Measurements from ENCODE around the gene ZNF516. TPM values are rescaled to one million over a fixed set of nuclear protein-coding genes. Genes with fewer than 3 reads are reported as not detected.
A peak's percentile ranks its signal among the peaks of the same experiment; 100 is the strongest.

The ZNF516 gene
- total and polyA plus RNA-seq, 7 donors, result 2.4 to 20.6 (median 9.6) TPM

DNA sequence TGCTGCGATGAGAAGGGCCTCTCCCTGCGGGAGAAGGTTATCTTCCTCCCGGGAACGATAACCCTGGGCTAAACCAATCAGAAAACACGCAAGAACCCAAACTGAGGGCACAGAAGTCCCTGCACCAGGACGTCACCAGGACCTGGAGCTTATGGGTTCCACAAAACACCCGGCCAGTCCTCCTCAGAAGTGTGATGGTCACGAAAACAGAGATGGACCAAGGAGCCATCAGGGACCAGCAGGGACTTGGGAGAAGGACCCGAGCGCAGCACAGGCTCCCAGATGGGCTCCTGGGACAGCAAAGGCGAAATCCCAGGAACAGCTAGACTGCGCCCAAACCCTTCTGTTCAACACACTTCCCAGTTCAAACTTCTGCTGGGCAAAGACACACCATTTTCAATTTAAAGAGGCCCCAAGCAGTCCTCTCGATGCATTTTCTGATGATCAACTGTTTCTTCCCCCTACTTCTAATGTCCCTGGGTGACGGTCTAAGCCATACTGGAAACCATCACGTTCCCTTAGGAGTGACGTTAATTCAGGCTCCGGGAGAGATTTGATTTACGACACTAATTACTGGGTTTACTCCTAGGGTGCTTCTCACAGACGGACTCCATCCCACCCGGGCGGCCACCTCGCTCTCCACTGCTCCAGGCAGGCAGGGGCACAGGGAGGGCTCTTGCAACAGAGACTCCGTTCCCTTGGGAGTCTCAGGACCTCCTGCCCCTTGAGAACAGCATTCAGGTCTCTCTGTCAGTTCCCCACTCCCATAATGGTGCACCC is 29.2 kb downstream of the ZNF516 start:
- Histone ChIP-seq H3K36me3 (ENCODE audit: insufficient read depth in 1 of 2, low read depth in 1 of 2) (no peaks in the 10 kb centered on the region), H3K27me3 (ENCODE audit: insufficient read depth in 3 of 3, low read length in 2 of 3) (no peaks in the 10 kb centered on the region), H3K9me3 (no peaks in the 10 kb centered on the region), H3K27ac (no peak overlapping the region), H3K4me1 (peaks cover 31% of the 10 kb centered on the region), H3K4me3 (no peak overlapping the region)
- 88 to 91% (median 91%) methylated on average over 23 of the region's 23 CpGs for WGBS, 3 donors
- ATAC-seq (no peak), DNase-seq (peak in 1 of 2 donors; percentile 8)
- TF ChIP-seq, protein P1, sequence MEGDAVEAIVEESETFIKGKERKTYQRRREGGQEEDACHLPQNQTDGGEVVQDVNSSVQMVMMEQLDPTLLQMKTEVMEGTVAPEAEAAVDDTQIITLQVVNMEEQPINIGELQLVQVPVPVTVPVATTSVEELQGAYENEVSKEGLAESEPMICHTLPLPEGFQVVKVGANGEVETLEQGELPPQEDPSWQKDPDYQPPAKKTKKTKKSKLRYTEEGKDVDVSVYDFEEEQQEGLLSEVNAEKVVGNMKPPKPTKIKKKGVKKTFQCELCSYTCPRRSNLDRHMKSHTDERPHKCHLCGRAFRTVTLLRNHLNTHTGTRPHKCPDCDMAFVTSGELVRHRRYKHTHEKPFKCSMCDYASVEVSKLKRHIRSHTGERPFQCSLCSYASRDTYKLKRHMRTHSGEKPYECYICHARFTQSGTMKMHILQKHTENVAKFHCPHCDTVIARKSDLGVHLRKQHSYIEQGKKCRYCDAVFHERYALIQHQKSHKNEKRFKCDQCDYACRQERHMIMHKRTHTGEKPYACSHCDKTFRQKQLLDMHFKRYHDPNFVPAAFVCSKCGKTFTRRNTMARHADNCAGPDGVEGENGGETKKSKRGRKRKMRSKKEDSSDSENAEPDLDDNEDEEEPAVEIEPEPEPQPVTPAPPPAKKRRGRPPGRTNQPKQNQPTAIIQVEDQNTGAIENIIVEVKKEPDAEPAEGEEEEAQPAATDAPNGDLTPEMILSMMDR (IDR thresholded peaks at IDR 0.05), result no peak
- intact Hi-C loops (cut with DNase I), result no loop called here

GRCh38 chr18:76464281-76465259 is 30.5 kb downstream of the ZNF516 start:
- H3K36me3 ChIP-seq (ENCODE audit: insufficient read depth in 1 of 2, low read depth in 1 of 2), result no peaks in the 10 kb centered on the region
- H3K27ac ChIP-seq, result no peak overlapping the region
- no peaks in the 10 kb centered on the region for H3K9me3 ChIP-seq
- no peak overlapping the region for H3K4me3 ChIP-seq
- ATAC-seq (no peak), DNase-seq (no peak)
- intact Hi-C loops (cut with DNase I), result loop anchor here in 1 of 2 donors (5.0 kb wide), 1 partner anchor 743 kb away; no protein-coding TSS in a partner anchor
- TF ChIP-seq, protein P1 (IDR thresholded peaks at IDR 0.05), result no peak
- no peaks in the 10 kb centered on the region for H3K27me3 ChIP-seq (ENCODE audit: insufficient read depth in 3 of 3, low read length in 2 of 3)
- H3K4me1 ChIP-seq, result peaks cover 28% of the 10 kb centered on the region
- 90 to 92% (median 91%) methylated on average over 19 of the region's 19 CpGs for WGBS, 3 donors

- Histone ChIP-seq H3K36me3 (ENCODE audit: insufficient read depth in 1 of 2, low read depth in 1 of 2) (no peaks in the 10 kb centered on the region), H3K4me3 (no peak overlapping the region), H3K4me1 (peaks cover 28% of the 10 kb centered on the region), H3K27me3 (ENCODE audit: insufficient read depth in 3 of 3, low read length in 2 of 3) (no peaks in the 10 kb centered on the region), H3K9me3 (no peaks in the 10 kb centered on the region), H3K27ac (no peak overlapping the region)
- ATAC-seq (no peak), DNase-seq (no peak)
- intact Hi-C loops (cut with DNase I), result loop anchor here in 1 of 2 donors (5.0 kb wide), 1 partner anchor 743 kb away; no protein-coding TSS in a partner anchor
- TF ChIP-seq, protein P1 (IDR thresholded peaks at IDR 0.05), result no peak
- 91 to 95% (median 94%) methylated on average over 14 of the region's 14 CpGs for WGBS, 3 donors
These were observed 31.2 kb downstream of the ZNF516 start for GRCh38 chr18:76463872-76464271.

GRCh38 chr18:76463358-76463757 is 31.7 kb downstream of the ZNF516 start:
- DNase-seq (no peak), ATAC-seq (no peak)
- no peaks in the 10 kb centered on the region for H3K36me3 ChIP-seq (ENCODE audit: insufficient read depth in 1 of 2, low read depth in 1 of 2)
- intact Hi-C loops (cut with DNase I), result loop anchor here in 1 of 2 donors (5.0 kb wide), 1 partner anchor 744 kb away; no protein-coding TSS in a partner anchor
- H3K4me1 ChIP-seq, result peaks cover 29% of the 10 kb centered on the region
- no peak overlapping the region for H3K4me3 ChIP-seq
- H3K27me3 ChIP-seq (ENCODE audit: insufficient read depth in 3 of 3, low read length in 2 of 3), result no peaks in the 10 kb centered on the region
- H3K27ac ChIP-seq, result no peak overlapping the region
- H3K9me3 ChIP-seq, result no peaks in the 10 kb centered on the region
- WGBS, 3 donors, result 92 to 93% (median 93%) methylated on average over 18 of the region's 18 CpGs
- TF ChIP-seq, protein P1 (IDR thresholded peaks at IDR 0.05), result no peak

Measured in psoas muscle (tissue), 8 donors.